ENCODE data around the gene SLC9A7.

Gene SLC9A7

DNA sequence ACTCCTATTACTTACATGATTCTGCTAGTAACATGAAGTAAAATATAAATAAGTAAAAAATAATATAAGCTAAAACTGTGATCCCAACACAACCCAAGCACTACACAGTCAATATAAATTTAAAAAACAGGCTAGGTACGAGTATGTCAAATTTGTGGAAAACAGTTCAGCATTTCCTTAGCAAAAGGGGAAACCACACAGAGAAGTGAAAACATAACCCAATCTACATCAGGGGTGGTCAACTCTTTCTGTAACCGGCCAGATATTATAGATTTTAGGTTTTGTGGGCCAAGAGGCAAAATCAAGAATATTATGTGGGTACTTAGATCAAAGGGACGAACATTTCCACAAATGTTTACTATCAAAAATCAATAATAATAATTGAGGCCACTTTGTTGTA is 115.3 kb downstream of the SLC9A7 start:
- H4K91ac ChIP-seq (ENCODE audit: low read depth, low read length) = no peak overlapping the region
- peaks cover 13 to 15% of the 10 kb centered on the region in 2 experiments for H3K4me1 ChIP-seq (ENCODE audit: control insufficient read depth in 1 of 2, insufficient read depth in 2 of 2, low read length in 2 of 2)
- H3K27me3 ChIP-seq (ENCODE audit: insufficient read depth, low read length) = no peaks in the 10 kb centered on the region
- H3K27ac ChIP-seq (ENCODE audit: low read depth, low read length) = no peak overlapping the region
- H2BK120ac ChIP-seq (ENCODE audit: insufficient read depth, low read length, poor library complexity) = no peak overlapping the region
- no peak overlapping the region for H3K4ac ChIP-seq (ENCODE audit: low read depth, low read length)
- H3K14ac ChIP-seq (ENCODE audit: low read length) = no peak overlapping the region
- no peak overlapping the region for H3K9ac ChIP-seq (ENCODE audit: low read length)
- no peak overlapping the region for H3K4me3 ChIP-seq (ENCODE audit: low read depth, low read length)
- H3K18ac ChIP-seq (ENCODE audit: low read length) = no peak overlapping the region
- no peak overlapping the region for H2AK5ac ChIP-seq (ENCODE audit: low read length)
- no peaks in the 10 kb centered on the region for H3K9me3 ChIP-seq (ENCODE audit: insufficient read depth, low read depth, low read length)
- peaks cover 3% of the 10 kb centered on the region for H3K79me1 ChIP-seq (ENCODE audit: low read length)
- no peak overlapping the region for H2AFZ ChIP-seq (ENCODE audit: insufficient read depth, low read length, poor library complexity)
- no peaks in the 10 kb centered on the region for H3K79me2 ChIP-seq (ENCODE audit: control insufficient read depth, insufficient read depth, low read length, poor library complexity)
- no peak overlapping the region for H2BK12ac ChIP-seq (ENCODE audit: low read length)
- WGBS (ENCODE audit: extremely low coverage, insufficient coverage, insufficient read length) = no CpG with 5 or more reads among the region's 3 CpGs
- no peak overlapping the region for H2BK5ac ChIP-seq (ENCODE audit: low read depth, low read length, poor library complexity)
- no peak overlapping the region for H3K4me2 ChIP-seq (ENCODE audit: low read length)
- no peak overlapping the region for H4K12ac ChIP-seq (ENCODE audit: low read depth, low read length)
- H4K8ac ChIP-seq (ENCODE audit: low read depth, low read length) = no peak overlapping the region
- H3K36me3 ChIP-seq (ENCODE audit: control insufficient read depth in 1 of 2, insufficient read depth in 2 of 2, low read length in 2 of 2) = peaks cover 0 to 4% of the 10 kb centered on the region in 2 experiments
- no peak for DNase-seq
- H3K23ac ChIP-seq (ENCODE audit: low read length) = no peak overlapping the region

DNA sequence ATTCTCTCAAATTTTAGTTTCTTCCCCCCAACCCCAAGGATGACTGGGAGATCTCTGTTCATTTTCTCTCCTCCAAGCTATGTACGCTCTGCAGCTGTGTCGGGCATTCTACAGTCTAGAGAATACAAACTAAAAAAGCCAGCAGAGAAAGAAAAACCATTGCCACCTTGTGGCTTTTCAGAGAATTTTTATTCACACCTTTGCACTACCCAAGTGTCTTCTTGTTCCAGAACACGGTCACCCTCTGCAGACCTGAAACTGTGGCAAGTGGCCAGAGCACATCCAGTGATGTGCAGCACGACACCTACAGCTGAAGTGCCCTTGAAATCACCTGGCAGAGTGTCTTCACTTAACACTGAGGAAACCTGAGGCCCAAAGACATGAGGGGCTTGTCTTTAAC is 116.8 kb downstream of the SLC9A7 start:
- no peak overlapping the region for H3K4me2 ChIP-seq (ENCODE audit: low read length)
- no peaks in the 10 kb centered on the region for H3K9me3 ChIP-seq (ENCODE audit: insufficient read depth, low read depth, low read length)
- H3K14ac ChIP-seq (ENCODE audit: low read length) = no peak overlapping the region
- H3K36me3 ChIP-seq (ENCODE audit: control insufficient read depth in 1 of 2, insufficient read depth in 2 of 2, low read length in 2 of 2) = peaks cover 0 to 4% of the 10 kb centered on the region in 2 experiments
- no peak overlapping the region for H3K27ac ChIP-seq (ENCODE audit: low read depth, low read length)
- no peak overlapping the region for H3K9ac ChIP-seq (ENCODE audit: low read length)
- peaks cover 9 to 10% of the 10 kb centered on the region in 2 experiments for H3K4me1 ChIP-seq (ENCODE audit: control insufficient read depth in 1 of 2, insufficient read depth in 2 of 2, low read length in 2 of 2)
- H3K79me2 ChIP-seq (ENCODE audit: control insufficient read depth, insufficient read depth, low read length, poor library complexity) = no peaks in the 10 kb centered on the region
- DNase-seq = peak; percentile 17 to 55
- no peak overlapping the region for H3K23ac ChIP-seq (ENCODE audit: low read length)
- H4K91ac ChIP-seq (ENCODE audit: low read depth, low read length) = no peak overlapping the region
- H4K12ac ChIP-seq (ENCODE audit: low read depth, low read length) = no peak overlapping the region
- H3K4ac ChIP-seq (ENCODE audit: low read depth, low read length) = no peak overlapping the region
- peaks cover 2% of the 10 kb centered on the region for H3K79me1 ChIP-seq (ENCODE audit: low read length)
- no peak overlapping the region for H3K4me3 ChIP-seq (ENCODE audit: low read depth, low read length)
- no peak overlapping the region for H2AK5ac ChIP-seq (ENCODE audit: low read length)
- H3K27me3 ChIP-seq (ENCODE audit: insufficient read depth, low read length) = no peaks in the 10 kb centered on the region
- H3K18ac ChIP-seq (ENCODE audit: low read length) = no peak overlapping the region
- H2BK12ac ChIP-seq (ENCODE audit: low read length) = no peak overlapping the region
- WGBS (ENCODE audit: extremely low coverage, insufficient coverage, insufficient read length) = no CpG with 5 or more reads among the region's 4 CpGs
- H2AFZ ChIP-seq (ENCODE audit: insufficient read depth, low read length, poor library complexity) = no peak overlapping the region
- no peak overlapping the region for H2BK5ac ChIP-seq (ENCODE audit: low read depth, low read length, poor library complexity)
- H4K8ac ChIP-seq (ENCODE audit: low read depth, low read length) = no peak overlapping the region
- no peak overlapping the region for H2BK120ac ChIP-seq (ENCODE audit: insufficient read depth, low read length, poor library complexity)

DNA sequence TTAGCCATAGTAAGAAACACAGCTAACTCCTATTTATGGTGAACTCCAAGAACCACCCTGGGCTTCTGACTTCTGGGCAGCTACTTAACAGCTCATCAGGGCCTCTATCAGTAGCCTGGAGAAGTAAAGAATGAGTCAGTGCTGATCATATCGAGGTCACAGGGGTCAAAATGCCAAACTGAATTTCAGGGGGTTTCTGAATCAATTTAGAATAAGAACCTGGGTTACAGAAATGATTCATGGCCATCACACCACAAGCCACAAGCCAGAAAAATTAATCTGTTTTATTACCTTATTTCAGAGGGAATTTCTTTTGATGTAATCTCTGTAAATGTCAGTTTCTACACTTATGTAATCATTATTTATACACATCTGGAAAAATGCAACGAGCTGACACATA is 121.0 kb downstream of the SLC9A7 start:
- Histone ChIP-seq H3K23ac (ENCODE audit: low read length) (no peak overlapping the region), H3K4ac (ENCODE audit: low read depth, low read length) (no peak overlapping the region), H3K4me2 (ENCODE audit: low read length) (no peak overlapping the region), H4K91ac (ENCODE audit: low read depth, low read length) (no peak overlapping the region), H3K27me3 (ENCODE audit: insufficient read depth, low read length) (no peaks in the 10 kb centered on the region), H2BK5ac (ENCODE audit: low read depth, low read length, poor library complexity) (no peak overlapping the region), H3K18ac (ENCODE audit: low read length) (no peak overlapping the region), H4K12ac (ENCODE audit: low read depth, low read length) (no peak overlapping the region), H4K8ac (ENCODE audit: low read depth, low read length) (no peak overlapping the region), H2BK12ac (ENCODE audit: low read length) (no peak overlapping the region), H3K4me1 (ENCODE audit: control insufficient read depth in 1 of 2, insufficient read depth in 2 of 2, low read length in 2 of 2) (peaks cover 0 to 2% of the 10 kb centered on the region in 2 experiments), H2AK5ac (ENCODE audit: low read length) (no peak overlapping the region), H2BK120ac (ENCODE audit: insufficient read depth, low read length, poor library complexity) (no peak overlapping the region), H3K4me3 (ENCODE audit: low read depth, low read length) (no peak overlapping the region), H2AFZ (ENCODE audit: insufficient read depth, low read length, poor library complexity) (no peak overlapping the region), H3K9ac (ENCODE audit: low read length) (no peak overlapping the region), H3K14ac (ENCODE audit: low read length) (no peak overlapping the region), H3K79me2 (ENCODE audit: control insufficient read depth, insufficient read depth, low read length, poor library complexity) (no peaks in the 10 kb centered on the region), H3K36me3 (ENCODE audit: control insufficient read depth in 1 of 2, insufficient read depth in 2 of 2, low read length in 2 of 2) (no peaks in the 10 kb centered on the region), H3K9me3 (ENCODE audit: insufficient read depth, low read depth, low read length) (no peaks in the 10 kb centered on the region), H3K27ac (ENCODE audit: low read depth, low read length) (no peak overlapping the region), H3K79me1 (ENCODE audit: low read length) (no peaks in the 10 kb centered on the region)
- WGBS (ENCODE audit: extremely low coverage, insufficient coverage, insufficient read length) = no CpG with 5 or more reads among the region's 2 CpGs
- DNase-seq = peak in 1 of 2 donors; percentile 19

DNA sequence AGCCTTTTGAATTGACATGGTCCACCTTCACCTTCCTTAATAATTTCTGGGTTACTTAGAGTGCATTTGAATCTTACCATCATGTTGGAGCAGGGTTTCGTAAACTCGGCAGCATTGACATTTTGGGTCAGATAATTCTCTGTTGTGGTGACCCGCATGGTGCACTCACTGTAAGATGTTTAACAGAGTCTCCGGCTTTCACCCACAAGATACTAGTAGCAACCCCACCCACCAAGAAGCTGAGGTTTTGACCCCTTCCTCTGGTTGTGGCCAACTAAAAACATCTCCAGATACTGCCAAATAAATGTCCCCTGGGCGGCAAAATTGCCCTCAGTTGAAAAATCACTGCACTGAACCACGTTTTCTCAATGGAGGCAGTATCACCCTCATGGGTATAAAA is 122.7 kb downstream of the SLC9A7 start:
- Histone ChIP-seq H3K9ac (ENCODE audit: low read length) (no peak overlapping the region), H4K12ac (ENCODE audit: low read depth, low read length) (no peak overlapping the region), H3K18ac (ENCODE audit: low read length) (no peak overlapping the region), H3K36me3 (ENCODE audit: control insufficient read depth in 1 of 2, insufficient read depth in 2 of 2, low read length in 2 of 2) (no peaks in the 10 kb centered on the region), H4K8ac (ENCODE audit: low read depth, low read length) (no peak overlapping the region), H3K4me3 (ENCODE audit: low read depth, low read length) (no peak overlapping the region), H2BK12ac (ENCODE audit: low read length) (no peak overlapping the region), H3K4me1 (ENCODE audit: control insufficient read depth in 1 of 2, insufficient read depth in 2 of 2, low read length in 2 of 2) (peaks cover 0 to 2% of the 10 kb centered on the region in 2 experiments), H3K27ac (ENCODE audit: low read depth, low read length) (no peak overlapping the region), H2BK120ac (ENCODE audit: insufficient read depth, low read length, poor library complexity) (no peak overlapping the region), H2AK5ac (ENCODE audit: low read length) (no peak overlapping the region), H3K79me2 (ENCODE audit: control insufficient read depth, insufficient read depth, low read length, poor library complexity) (no peaks in the 10 kb centered on the region), H2BK5ac (ENCODE audit: low read depth, low read length, poor library complexity) (no peak overlapping the region), H3K4ac (ENCODE audit: low read depth, low read length) (no peak overlapping the region), H3K23ac (ENCODE audit: low read length) (no peak overlapping the region), H4K91ac (ENCODE audit: low read depth, low read length) (no peak overlapping the region), H3K79me1 (ENCODE audit: low read length) (no peaks in the 10 kb centered on the region), H3K14ac (ENCODE audit: low read length) (no peak overlapping the region), H3K27me3 (ENCODE audit: insufficient read depth, low read length) (no peaks in the 10 kb centered on the region), H3K4me2 (ENCODE audit: low read length) (no peak overlapping the region), H2AFZ (ENCODE audit: insufficient read depth, low read length, poor library complexity) (no peak overlapping the region), H3K9me3 (ENCODE audit: insufficient read depth, low read depth, low read length) (no peaks in the 10 kb centered on the region)
- no CpG with 5 or more reads among the region's 6 CpGs for WGBS (ENCODE audit: extremely low coverage, insufficient coverage, insufficient read length)
- no peak for DNase-seq
